ACC112 (cell line): ENCODE results near the gene RIMS1.

Experiments used
- H2AFZ ChIP-seq: fragments of 200-600 bp; sonication (generic); one replicate; pipeline ENCODE4 v1.6.0; 2017; ENCODE audit warnings: antibody characterized with exemption, low read length; ENCODE audit not compliant: unreplicated experiment
- H3K27ac ChIP-seq: fragments of 200-600 bp; sonication (generic); 2 replicates; pipeline ENCODE4 v1.5.1; 2014; ENCODE audit warnings: low read depth, mild to moderate bottlenecking, antibody characterized with exemption, low read length, moderate library complexity
- H3K27me3 ChIP-seq: fragments of 200-600 bp; sonication (generic); 2 replicates; pipeline ENCODE4 v1.6.1; 2014; ENCODE audit warnings: mild to moderate bottlenecking, antibody characterized with exemption, low read length, moderate library complexity, mixed read lengths; ENCODE audit not compliant: insufficient read depth
- H3K36me3 ChIP-seq: fragments of 200-600 bp; sonication (generic); 2 replicates; pipeline ENCODE4 v1.6.1; 2016; ENCODE audit warnings: mild to moderate bottlenecking, antibody characterized with exemption, low read length, moderate library complexity, mixed read lengths; ENCODE audit not compliant: insufficient read depth
- H3K4me1 ChIP-seq: fragments of 200-600 bp; sonication (generic); one replicate; pipeline ENCODE4 v1.6.1; 2016; ENCODE audit warnings: low read length, mixed read lengths; ENCODE audit not compliant: insufficient read depth, unreplicated experiment, control insufficient read depth
- H3K4me3 ChIP-seq: fragments of 200-600 bp; sonication (generic); 2 replicates; pipeline ENCODE4 v1.5.1; 2014; ENCODE audit warnings: mild to moderate bottlenecking, low read depth, low read length
- H3K79me2 ChIP-seq: fragments of 200-600 bp; sonication (generic); one replicate; pipeline ENCODE4 v1.6.0; 2016; ENCODE audit warnings: low read length; ENCODE audit not compliant: control insufficient read depth, unreplicated experiment, insufficient read depth

The RIMS1 gene

GRCh38 chr6:72365773-72366172 lies 479.4 kb downstream of the RIMS1 start:
- no peaks in the 10 kb centered on the region for H3K36me3 ChIP-seq
- no peaks in the 10 kb centered on the region for H3K79me2 ChIP-seq
- no peak overlapping the region for H2AFZ ChIP-seq
- peaks cover 17% of the 10 kb centered on the region for H3K4me1 ChIP-seq
- H3K27me3 ChIP-seq: no peaks in the 10 kb centered on the region
- no peak overlapping the region for H3K4me3 ChIP-seq
- no peak overlapping the region for H3K27ac ChIP-seq

GRCh38 chr6:72367439-72367838 lies 481.1 kb downstream of the RIMS1 start:
- no peaks in the 10 kb centered on the region for H3K79me2 ChIP-seq
- no peaks in the 10 kb centered on the region for H3K36me3 ChIP-seq
- H3K4me1 ChIP-seq: peaks cover 17% of the 10 kb centered on the region

GRCh38 chr6:72371473-72371872 lies 485.1 kb downstream of the RIMS1 start:
- H3K79me2 ChIP-seq: no peaks in the 10 kb centered on the region
- no peak overlapping the region for H2AFZ ChIP-seq
- no peaks in the 10 kb centered on the region for H3K36me3 ChIP-seq
- H3K27me3 ChIP-seq: no peaks in the 10 kb centered on the region
- no peak overlapping the region for H3K4me3 ChIP-seq
- no peak overlapping the region for H3K27ac ChIP-seq
- H3K4me1 ChIP-seq: no peaks in the 10 kb centered on the region

More at GRCh38 chr6:72367439-72367838, 481.1 kb downstream of the RIMS1 start:
- H3K27ac ChIP-seq: no peak overlapping the region
- no peak overlapping the region for H2AFZ ChIP-seq
- H3K4me3 ChIP-seq: no peak overlapping the region
- H3K27me3 ChIP-seq: no peaks in the 10 kb centered on the region

- H3K36me3 ChIP-seq: no peaks in the 10 kb centered on the region
Measured at GRCh38 chr6:72374172-72374571, 487.8 kb downstream of the RIMS1 start.

GRCh38 chr6:72374857-72375256 lies 488.5 kb downstream of the RIMS1 start:
- Histone ChIP-seq H3K4me1 (no peaks in the 10 kb centered on the region), H3K27me3 (no peaks in the 10 kb centered on the region), H3K79me2 (no peaks in the 10 kb centered on the region), H3K36me3 (no peaks in the 10 kb centered on the region), H3K4me3 (no peak overlapping the region), H2AFZ (no peak overlapping the region), H3K27ac (no peak overlapping the region)

More at GRCh38 chr6:72374172-72374571, 487.8 kb downstream of the RIMS1 start:
- H3K27me3 ChIP-seq: no peaks in the 10 kb centered on the region
- no peak overlapping the region for H3K4me3 ChIP-seq
- no peak overlapping the region for H3K27ac ChIP-seq
- H3K4me1 ChIP-seq: no peaks in the 10 kb centered on the region
- no peaks in the 10 kb centered on the region for H3K79me2 ChIP-seq
- no peak overlapping the region for H2AFZ ChIP-seq

GRCh38 chr6:72376736-72377135 lies 490.4 kb downstream of the RIMS1 start:
- Histone ChIP-seq H2AFZ (no peak overlapping the region), H3K27ac (no peak overlapping the region), H3K79me2 (no peaks in the 10 kb centered on the region), H3K36me3 (no peaks in the 10 kb centered on the region), H3K4me3 (no peak overlapping the region), H3K27me3 (no peaks in the 10 kb centered on the region), H3K4me1 (no peaks in the 10 kb centered on the region)

GRCh38 chr6:72381076-72381475 lies 494.7 kb downstream of the RIMS1 start:
- no peak overlapping the region for H2AFZ ChIP-seq
- no peaks in the 10 kb centered on the region for H3K79me2 ChIP-seq

GRCh38 chr6:72382602-72383529 lies 496.5 kb downstream of the RIMS1 start:
- Histone ChIP-seq H3K4me1 (no peaks in the 10 kb centered on the region), H3K27ac (no peak overlapping the region), H3K79me2 (no peaks in the 10 kb centered on the region), H3K36me3 (no peaks in the 10 kb centered on the region), H3K27me3 (no peaks in the 10 kb centered on the region), H3K4me3 (no peak overlapping the region), H2AFZ (no peak overlapping the region)

More at GRCh38 chr6:72381076-72381475, 494.7 kb downstream of the RIMS1 start:
- Histone ChIP-seq H3K27ac (no peak overlapping the region), H3K36me3 (no peaks in the 10 kb centered on the region), H3K27me3 (no peaks in the 10 kb centered on the region), H3K4me3 (no peak overlapping the region), H3K4me1 (no peaks in the 10 kb centered on the region)

GRCh38 chr6:72386324-72386723 lies 500.0 kb downstream of the RIMS1 start:
- no peak overlapping the region for H2AFZ ChIP-seq
- H3K4me3 ChIP-seq: no peak overlapping the region
- H3K27ac ChIP-seq: no peak overlapping the region
- no peaks in the 10 kb centered on the region for H3K79me2 ChIP-seq
- no peaks in the 10 kb centered on the region for H3K4me1 ChIP-seq
- H3K27me3 ChIP-seq: no peaks in the 10 kb centered on the region
- no peaks in the 10 kb centered on the region for H3K36me3 ChIP-seq

GRCh38 chr6:72389698-72390097 lies 503.3 kb downstream of the RIMS1 start:
- Histone ChIP-seq H3K27me3 (no peaks in the 10 kb centered on the region), H2AFZ (no peak overlapping the region), H3K27ac (no peak overlapping the region), H3K36me3 (no peaks in the 10 kb centered on the region), H3K79me2 (no peaks in the 10 kb centered on the region), H3K4me1 (no peaks in the 10 kb centered on the region), H3K4me3 (no peak overlapping the region)

- H3K36me3 ChIP-seq: no peaks in the 10 kb centered on the region
- no peak overlapping the region for H3K4me3 ChIP-seq
- H2AFZ ChIP-seq: no peak overlapping the region
- H3K27ac ChIP-seq: no peak overlapping the region
- H3K27me3 ChIP-seq: no peaks in the 10 kb centered on the region
- H3K4me1 ChIP-seq: no peaks in the 10 kb centered on the region
- H3K79me2 ChIP-seq: no peaks in the 10 kb centered on the region
Measured at GRCh38 chr6:72390548-72390947, 504.2 kb downstream of the RIMS1 start.
